ENCODE results near the gene TNFAIP8L1.
A peak's percentile ranks its signal among the peaks of the same experiment; 100 is the strongest.
"Not testable (repeated sequence)": the region's sequence is repeated elsewhere in the genome, so short reads cannot be mapped to it uniquely, and the experiment has no call there.

TNFAIP8L1 gene

DNA sequence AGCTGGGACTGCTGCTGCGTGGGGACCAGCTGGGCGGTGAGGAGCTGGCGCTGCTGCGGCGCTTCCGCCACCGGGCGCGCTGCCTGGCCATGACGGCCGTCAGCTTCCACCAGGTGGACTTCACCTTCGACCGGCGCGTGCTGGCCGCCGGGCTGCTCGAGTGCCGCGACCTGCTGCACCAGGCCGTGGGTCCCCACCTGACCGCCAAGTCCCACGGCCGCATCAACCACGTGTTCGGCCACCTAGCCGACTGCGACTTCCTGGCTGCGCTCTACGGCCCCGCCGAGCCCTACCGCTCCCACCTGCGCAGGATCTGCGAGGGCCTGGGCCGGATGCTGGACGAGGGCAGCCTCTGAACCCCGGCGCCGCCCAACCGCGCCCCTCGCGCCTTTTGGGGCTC lies 12.8 kb downstream of the TNFAIP8L1 start:
- no peak for DNase-seq

DNA sequence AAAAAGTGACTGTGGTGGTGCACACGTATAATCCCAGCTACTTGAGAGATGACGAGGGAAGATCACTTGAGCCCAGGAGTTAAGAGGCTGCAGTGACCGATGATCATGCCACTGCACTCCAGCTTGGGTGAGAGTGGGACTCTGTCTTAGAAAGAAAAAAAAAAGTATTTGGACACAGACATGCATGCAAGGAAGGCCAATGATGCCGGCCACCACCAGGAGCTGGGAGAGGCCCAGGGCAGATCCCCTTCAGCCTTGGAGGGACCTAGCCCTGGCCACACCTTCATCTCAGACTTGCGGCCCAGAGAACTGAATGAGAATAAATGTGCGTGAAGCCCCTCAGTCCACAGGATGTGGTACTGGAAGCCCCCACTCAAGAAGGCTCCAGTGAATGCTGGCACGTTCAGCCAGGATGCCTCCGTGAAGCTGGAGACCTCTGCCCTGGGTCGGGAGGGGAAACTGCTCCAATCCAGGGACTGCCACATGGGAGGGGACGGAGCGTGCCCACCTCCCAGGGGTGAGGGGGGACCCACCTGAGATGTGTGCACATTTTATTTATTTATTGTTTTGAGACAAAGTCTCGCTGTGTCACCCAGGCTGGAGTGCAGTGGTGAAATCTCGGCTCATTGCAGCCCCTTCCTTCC lies 14.6 kb downstream of the TNFAIP8L1 start:
- DNase-seq, result no peak

DNA sequence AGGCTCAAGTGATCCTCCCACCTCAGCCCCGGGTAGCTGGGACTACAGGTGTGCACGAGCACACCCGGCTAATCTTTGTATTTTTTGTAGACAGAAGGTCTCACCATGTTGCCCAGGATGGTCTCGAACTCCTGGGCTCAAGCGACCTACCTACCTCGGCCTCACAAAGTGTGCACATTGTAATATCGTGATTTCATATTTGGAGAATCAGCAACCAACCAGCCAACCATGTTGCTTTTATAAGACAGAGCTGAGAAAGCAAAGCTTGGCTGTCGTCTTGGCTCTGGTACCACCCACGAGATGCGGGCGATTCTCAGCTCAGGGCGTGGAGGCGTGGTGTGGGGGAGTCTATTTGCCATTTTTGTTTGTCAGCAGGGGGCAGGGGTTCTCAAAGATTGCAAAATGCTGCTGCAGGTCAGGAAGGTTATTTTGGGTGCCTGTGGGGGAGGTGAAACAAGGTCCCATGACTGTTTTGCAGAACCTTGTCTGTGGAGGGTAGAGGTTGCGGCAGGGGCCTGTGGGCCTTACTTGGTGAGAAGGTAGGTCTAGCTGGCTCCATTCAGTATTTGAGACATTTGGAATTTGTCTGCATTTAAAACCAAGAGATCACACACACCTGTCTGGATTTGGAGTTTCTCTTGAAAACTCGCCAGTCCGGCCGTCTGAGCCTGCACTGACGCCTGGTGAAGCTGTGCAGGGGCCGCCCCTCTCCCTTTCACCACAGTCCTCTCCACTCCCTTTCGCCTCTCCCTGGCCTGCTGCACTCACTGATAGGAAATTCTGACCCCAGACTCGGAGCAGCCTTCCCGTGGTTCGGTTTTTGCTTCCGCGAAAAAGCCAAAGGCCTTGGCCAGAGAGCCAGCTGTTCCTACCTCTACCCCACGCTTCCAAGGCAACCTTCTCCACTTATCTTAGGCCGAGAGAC lies 15.4 kb downstream of the TNFAIP8L1 start:
- DNase-seq, result no peak

DNA sequence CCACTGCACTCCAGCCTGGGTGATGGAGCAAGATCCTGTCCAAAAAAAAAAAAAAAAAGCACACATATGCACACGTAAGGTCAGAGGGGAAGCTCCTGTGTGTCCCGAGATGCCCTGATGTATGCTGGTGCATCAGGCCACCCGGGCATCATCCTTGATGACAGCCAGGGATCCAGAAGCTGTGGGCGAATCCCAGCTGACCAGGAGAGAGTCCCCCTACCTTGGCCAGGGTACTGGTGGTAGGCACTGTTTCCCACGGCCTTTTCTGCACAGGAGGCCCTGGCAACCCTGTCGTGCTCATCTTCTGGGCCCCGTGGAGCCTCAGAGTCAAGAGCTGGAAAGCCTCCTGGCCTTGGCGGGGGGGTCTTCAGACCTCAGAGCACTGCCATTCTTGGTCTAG lies 16.8 kb downstream of the TNFAIP8L1 start:
- no peak for DNase-seq

DNA sequence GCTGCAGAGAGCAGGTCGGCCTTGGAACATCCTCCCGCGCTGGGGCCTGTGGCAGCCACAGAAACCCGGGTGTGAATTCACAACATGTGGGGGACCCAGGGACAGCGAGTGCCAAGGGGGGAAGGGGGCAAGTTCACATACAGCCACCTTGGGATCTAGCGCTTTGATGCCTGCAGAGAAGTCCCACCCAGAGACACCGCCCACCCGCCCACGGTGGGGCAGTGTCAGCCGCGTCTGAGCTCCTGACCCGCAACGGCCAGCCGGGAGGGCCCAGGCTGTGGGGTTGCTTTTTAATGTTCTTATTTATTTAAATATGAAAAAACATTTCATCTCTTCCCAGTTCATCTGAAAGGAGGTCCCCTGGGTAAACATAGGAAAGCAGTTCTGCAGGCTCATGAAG lies 17.9 kb downstream of the TNFAIP8L1 start:
- no peak for DNase-seq

DNA sequence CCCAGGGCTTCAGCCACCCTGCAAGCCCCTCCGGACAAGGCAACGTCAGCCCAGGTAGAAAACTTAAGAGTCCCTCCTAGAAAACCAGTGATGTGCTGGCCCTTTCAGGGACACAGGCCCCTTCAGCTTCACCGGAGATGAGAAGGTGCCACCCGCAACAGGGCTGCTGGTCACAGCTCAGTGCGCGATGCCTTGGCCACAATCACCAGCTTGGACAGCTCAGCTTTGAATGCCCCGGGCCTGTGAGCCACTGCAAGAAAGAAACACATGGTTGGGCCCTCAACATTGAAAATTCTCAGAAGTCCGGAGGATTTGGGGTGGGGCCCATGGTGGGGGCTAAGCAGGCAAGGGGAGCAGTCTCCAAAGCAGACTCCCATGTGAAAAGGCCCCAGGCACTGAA lies 18.5 kb downstream of the TNFAIP8L1 start:
- no peak for DNase-seq

DNA sequence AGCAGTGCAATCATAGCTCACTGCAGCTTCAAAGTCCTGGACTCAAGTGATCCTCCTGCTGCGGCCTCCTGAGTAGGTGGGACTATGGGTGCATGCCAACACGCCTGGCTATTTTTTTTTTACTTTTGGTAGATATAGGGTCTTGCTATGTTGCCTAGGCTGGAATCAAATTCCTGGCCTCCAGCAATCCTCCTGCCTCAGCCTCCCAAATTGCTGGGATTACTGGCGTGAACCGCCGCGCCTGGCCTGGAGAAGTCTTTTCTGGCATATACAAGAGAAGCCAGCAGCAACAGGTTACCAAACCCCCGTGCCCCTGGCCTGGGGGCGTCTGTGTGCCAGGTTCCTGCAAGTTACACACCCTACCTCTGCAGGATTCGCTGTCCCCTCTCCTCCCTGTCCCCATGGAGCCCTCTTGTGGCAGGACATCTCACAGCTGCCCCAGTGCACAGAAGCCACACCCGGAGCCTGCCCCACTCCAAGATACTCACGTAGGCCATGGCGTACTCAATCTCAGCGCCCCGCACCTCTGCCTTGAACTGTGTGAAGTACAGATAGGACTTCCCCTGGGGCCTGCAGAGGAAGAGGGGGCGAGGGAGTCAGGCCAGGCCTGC lies 21.0 kb downstream of the TNFAIP8L1 start:
- no peak for DNase-seq

DNA sequence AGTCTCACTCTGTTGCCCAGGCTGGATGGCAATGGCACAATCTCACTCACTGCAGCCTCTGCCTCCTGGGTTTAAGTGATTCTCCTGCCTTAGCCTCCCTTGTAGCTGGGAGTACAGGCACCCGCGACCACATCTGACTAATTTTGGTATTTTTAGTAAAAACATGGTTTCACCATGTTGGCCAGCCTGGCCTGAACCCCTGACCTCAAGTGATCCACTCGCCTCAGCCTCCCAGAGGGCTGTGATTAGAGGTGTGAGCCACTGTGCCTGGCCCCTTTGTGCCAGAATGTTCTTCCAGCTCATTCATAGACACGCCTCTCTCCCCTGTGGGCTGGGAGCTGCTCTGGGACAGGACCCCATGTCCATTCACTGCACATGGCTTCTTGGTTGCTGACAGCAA lies 21.7 kb downstream of the TNFAIP8L1 start:
- no peak for DNase-seq

DNA sequence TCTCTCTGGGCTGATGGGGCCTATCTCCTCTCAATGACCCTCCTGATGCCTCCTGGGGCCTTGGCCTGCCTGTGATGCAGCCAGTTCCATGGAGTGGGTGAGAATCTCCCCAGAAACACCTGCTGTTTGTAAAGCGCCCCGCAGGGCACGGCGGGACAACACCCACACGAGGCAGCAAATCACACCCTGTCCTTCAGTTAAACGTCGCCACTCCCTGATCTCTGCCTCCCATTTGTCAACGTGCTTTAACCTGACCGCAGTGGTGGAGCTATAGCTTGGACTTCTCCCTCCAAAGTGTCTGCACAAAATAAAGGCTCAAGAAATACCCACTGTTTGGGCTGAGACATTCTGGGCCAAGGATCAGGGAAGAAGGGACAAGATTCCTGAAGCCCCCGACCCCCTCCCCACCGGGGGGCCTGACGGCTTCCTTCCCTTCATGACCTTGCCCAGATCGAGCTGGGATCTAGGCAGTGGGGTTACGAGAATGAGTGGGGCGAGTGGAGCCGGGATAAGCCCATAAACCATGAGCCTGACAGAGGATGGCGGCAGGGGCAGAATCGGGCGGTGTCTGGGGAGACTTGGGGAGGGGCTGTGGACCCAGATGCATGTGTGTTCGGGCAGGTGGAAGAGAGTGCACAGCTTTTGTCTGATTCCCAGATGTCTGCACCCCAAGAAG lies 22.8 kb downstream of the TNFAIP8L1 start:
- no peak for DNase-seq

DNA sequence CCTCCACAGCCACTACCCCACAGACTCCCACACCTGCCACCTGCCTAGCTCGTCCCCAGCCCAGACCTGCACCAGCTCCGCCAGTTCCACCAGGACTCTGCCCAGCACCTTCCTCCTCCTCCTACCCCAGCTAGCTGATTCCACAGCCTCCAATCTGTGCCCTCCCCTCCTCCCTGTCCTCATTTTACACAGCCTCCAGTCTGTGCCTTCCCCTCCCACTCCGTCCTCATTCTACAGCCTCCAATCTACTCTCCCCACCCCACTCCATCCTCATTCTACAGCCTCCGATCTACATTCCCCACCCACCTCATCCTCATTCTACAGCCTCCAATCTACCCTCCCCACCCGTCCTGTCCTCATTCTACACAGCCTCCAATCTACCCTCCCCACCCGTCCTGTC lies 23.5 kb downstream of the TNFAIP8L1 start:
- no peak for DNase-seq

DNA sequence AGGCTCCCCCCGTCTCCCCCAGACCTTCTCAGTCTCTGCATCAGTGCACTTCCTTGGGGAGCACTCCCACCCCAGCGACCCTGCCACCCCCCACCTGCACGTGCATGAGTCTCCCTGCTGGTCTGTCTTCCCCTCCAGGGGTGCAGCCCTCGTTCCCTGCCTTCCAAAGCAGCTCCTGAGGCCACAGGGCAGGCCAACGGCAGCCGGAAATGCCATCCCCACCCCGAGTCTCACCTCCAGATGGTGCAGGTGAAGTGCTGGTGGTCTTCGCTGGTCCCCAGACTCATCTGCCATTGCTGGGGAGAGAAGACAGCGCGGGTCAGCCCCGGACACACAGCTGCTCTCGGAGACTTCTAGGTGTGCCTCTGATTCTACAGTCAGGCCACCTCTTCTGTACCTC lies 25.3 kb downstream of the TNFAIP8L1 start:
- no peak for DNase-seq

DNA sequence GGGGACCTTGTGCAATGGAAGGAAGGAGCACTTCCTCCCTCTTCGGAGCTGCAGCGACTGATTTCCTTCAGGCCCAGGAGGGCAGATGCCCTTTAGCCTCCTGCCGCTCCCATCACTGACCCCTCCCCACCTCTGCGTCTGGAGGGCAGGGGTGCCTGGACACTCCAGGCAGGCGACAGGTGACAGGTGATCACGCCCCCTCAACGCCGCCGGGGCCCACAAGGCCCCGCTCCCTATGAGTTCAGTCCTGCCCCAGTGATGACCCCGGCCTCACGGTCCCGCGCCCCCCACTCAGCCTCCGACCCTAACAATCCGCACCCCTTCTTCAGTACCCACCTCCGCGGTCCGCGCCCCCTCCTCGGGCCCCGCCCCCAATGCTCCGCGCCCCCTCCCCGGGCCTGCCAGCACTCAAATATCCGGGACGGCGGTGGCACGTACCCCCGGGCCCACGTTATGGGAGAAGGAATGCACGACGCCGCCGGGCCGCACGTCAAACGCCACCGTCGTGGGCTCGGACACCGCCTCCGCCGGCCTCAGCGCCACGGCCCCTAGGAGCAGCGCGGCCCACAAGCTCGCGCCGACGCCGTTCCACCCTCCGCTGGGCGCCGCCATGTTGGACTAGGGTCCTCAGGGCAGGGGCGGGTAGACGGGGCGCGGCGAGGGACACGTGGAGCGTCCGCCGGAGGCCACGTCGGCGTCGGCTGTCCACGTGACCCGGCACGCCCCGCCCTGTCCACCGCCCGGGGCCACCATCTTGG lies 30.6 kb downstream of the TNFAIP8L1 start, which contains the start of gene MYDGF:
Gene MYDGF (minus strand): TSS at position 620 of the 758 bp plus-strand sequence. CDS start 8 bp downstream, at position 612.
- DNase-seq, result peak; percentile 92

DNA sequence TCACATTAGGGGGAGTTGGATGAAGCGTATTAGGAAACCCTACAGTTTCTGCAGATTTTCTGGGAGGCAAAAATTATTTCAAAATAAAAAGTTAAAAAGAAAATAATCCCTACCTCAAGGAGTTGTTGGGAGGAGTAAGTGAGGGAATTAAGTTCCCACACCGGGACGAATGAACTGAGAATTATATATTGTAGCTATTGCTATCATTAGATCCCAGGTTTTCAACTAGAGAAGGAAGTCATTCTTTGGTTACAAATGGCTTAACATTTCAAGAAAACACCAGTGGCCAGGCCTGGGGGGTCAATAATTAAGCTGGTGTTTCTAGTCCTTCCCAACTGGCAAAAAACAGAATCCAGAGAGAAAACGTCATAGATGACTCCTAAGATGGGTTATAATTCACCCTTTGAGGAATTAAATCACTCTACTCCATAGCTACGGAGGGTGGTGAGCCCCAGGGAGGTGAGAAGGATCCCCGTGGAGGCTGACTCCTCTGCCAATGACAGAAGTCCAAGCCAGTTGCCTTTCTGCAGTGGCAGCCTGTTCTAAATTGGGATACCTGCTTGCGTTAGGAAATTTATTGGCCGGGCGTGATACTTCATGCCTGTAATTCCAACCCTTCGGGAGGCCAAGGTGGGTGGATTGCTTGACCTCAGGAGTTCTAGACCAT lies 32.0 kb downstream of the TNFAIP8L1 start:
- DNase-seq, result no peak

DNA sequence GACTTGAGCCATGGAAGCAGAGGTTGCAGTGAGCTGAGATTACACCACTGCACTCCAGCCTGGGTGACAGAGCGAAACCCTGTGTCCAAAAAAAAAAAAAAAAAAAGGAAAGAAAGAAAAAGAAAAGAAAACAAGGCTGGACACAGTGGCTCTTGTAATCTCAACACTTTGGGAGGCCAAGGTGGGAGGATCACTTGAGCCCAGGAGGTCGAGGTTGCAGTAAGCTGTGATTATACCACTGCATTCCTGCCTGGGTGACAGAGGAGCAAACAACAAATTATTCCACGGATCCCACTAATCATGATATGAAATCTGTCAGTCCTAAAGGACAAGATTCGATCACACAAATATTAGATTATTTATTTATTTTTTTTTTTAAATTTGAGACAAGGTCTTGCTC lies 33.9 kb downstream of the TNFAIP8L1 start:
- DNase-seq, result no peak

DNA sequence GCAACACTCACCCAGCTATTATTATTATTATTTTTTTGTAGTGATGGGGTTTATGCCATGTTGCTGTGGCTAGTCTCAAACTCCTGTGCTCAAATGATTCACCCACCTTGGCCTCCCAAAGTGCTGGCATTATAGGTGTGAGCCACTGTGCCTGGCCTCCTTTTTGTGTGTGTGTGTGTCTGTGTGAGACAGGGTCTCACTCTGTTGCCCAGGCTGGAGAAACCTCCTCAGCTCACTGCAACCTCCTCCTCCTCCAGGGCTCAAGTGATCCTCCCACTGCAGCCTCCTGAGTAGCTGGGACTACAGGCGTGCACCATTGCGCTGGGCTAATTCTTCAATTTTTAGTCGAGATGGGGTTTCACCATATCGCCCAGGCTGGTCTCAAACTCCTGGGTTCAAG lies 34.4 kb downstream of the TNFAIP8L1 start:
- no peak for DNase-seq

DNA sequence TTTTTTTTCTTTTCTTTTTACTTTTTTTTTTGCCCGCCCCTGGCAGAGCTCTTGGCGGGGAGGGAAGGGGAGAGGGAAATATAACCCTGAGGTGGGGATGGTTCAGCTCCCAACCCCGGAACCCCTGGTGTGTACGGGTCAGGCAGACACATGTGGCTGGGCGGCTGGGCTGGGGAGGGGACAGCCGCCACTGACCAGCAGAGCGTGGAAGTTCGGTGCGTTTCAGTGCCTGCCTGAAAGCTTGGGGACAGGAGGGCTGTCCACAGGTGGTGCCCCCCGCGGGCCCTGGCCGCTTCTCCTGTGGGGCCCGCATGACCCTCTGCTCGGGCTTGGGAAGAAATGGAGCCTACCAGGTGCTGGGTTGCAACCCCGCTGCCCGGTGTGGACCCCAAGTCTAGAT lies 36.0 kb downstream of the TNFAIP8L1 start:
- no peak for DNase-seq

DNA sequence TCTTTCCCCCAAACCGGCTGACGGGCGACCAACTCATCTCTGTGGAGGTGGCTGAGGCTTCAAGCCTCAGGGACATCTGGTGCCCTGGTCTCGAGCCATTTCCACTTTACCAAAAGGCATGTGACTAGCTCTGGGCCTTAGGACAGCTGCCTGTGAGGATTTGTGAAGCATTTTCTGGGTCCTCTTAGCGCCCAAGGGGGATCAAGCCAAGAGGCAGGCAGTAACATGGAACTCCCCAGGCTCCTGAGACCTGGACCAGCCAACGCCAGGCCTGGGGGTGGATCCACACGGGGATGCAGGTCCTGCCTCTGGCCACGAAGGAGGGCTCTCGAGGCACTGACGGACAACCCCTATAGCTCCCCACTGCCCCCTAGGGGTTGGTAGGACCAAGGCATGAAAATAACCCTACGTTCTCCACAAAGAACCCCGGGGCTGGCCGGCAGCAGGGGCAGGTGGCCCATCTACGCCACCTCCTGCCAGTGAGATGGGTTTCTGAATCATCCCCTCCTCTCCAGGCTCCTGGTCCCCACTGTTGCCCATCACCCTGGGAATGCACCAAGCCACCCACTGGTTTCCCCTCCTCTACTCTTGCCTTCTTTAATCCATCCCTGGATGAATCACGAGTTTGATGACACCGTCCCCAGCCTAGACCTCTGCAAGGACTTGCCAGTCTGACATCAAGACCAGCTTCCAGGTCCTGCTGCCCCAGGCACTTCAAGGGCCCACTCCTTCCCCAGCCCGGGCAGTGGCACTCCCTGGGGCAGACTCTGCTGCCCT lies 37.8 kb downstream of the TNFAIP8L1 start:
- DNase-seq, result no peak

DNA sequence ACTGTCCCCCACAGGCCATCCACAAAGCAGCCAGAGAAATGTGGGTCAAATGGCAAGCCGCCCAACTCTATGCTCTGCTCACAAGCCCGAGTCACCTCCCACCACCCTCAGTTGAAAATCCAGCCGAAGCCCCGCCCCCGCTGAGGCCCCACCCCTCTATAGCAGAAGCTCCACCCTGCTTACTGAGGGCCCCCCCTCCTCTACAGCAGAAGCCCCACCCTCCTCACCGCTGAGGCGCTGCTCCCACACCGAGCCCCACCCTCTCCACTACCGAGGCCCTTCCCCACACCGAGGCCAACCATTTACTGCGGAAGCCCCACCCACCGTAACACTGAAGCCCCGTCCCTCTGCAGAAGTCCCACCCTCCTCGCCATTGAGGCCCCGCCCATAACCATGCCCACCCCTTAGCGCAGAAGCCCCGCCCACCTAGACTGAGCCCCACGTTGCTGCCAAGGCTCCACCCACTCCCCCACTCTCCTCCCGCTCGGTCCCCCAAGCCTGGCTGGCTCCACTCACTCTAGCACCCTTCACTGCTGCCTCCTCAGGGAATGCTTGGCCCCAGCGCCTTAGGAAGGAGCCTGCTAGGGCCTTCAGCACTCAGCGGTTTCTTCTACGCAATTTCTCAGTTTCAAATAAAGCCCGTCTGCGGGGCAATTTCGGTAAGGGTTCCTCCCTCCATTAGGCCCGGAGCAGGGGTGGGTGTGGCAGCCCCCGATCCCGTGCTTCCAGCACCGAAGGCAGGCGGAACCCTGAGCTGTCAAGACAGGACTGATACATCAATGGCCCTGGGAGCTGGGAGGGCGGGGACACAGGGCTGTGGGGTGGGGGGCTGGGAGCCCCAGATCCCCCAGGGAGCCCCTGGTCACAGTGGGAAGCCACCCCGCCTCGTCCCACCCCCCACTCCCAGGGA lies 39.8 kb downstream of the TNFAIP8L1 start:
- no peak for DNase-seq

DNA sequence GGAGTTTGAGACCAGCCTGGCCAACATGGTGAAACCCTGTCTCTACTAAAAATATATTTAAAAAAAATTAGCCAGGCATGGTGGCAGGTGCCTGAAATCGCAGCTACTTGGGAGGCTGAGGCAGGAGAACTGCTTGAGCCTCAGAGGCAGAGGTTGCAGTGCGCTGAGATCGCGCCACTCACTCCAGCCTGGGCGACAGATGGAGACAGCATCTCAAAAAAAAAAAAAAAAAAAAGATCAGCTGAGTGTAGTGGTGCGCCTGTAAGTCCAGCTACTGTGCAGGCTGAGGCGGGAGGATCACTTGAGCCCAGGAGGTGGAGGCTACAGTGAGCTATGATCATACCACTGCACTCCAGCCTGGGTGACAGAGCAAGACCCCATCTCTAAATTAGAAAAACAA lies 40.7 kb downstream of the TNFAIP8L1 start:
- DNase-seq, result not testable (repeated sequence)
